HepG2 (cell line): ENCODE measurements around the gene NINJ2. TPM values are rescaled to one million over a fixed set of nuclear protein-coding genes. Genes with fewer than 3 reads are reported as not detected.

Experiments
- ARID4A ChIP-seq: sonication (generic); formaldehyde crosslinking; IDR thresholded peaks from 2 replicates; pipeline ENCODE4 v1.5.0; 2020; ENCODE audit warnings: mild to moderate bottlenecking, missing genetic modification reagents, borderline replicate concordance
- ATF7-NPFF ChIP-seq: sonication (generic); formaldehyde crosslinking; IDR thresholded peaks from 2 replicates; pipeline ENCODE4 v1.8.1; 2023; ENCODE audit warnings: mild to moderate bottlenecking, low read depth, missing genetic modification reagents, moderate library complexity
- BHLHE40 ChIP-seq: IDR thresholded peaks from 2 replicates; pipeline ENCODE4 v1.6.1; 2011; ENCODE audit warnings: low read length, improper control_type of control experiment
- CENPX ChIP-seq: sonication (generic); formaldehyde crosslinking; IDR thresholded peaks from 2 replicates; pipeline ENCODE4 v1.9.0; 2021; ENCODE audit warnings: mild to moderate bottlenecking, missing genetic modification reagents, moderate library complexity
- ESRRA ChIP-seq: sonication (generic); formaldehyde crosslinking; IDR thresholded peaks from 2 replicates; pipeline ENCODE4 v1.5.1; 2020; ENCODE audit warnings: mild to moderate bottlenecking, low read depth, missing genetic modification reagents
- HDAC2 ChIP-seq: sonication (generic); formaldehyde crosslinking; IDR thresholded peaks from 2 replicates; pipeline ENCODE4 v1.4.0; 2020; ENCODE audit warnings: missing genetic modification reagents
- HIVEP1 ChIP-seq: sonication (generic); formaldehyde crosslinking; IDR thresholded peaks from 2 replicates; pipeline ENCODE4 v1.4.0; 2020; ENCODE audit warnings: mild to moderate bottlenecking, missing genetic modification reagents
- HNF1B ChIP-seq: sonication (generic); formaldehyde crosslinking; IDR thresholded peaks from 2 replicates; pipeline ENCODE4 v1.5.1; 2020; ENCODE audit warnings: mild to moderate bottlenecking, moderate library complexity, missing genetic modification reagents
- HNRNPUL1 ChIP-seq: fragments of 200-400 bp; formaldehyde crosslinking; IDR thresholded peaks from 2 replicates; pipeline ENCODE4 v1.6.1; 2017; ENCODE audit warnings: low read depth, mild to moderate bottlenecking, low read length, moderate library complexity
- KDM3A ChIP-seq: IDR thresholded peaks from 2 replicates; pipeline ENCODE4 v1.6.1; 2018; ENCODE audit warnings: low read depth, missing compliant biosample characterization
- MAF1 ChIP-seq: sonication (generic); formaldehyde crosslinking; IDR thresholded peaks from 2 replicates; pipeline ENCODE4 v1.5.0; 2020; ENCODE audit warnings: missing genetic modification reagents, borderline replicate concordance
- NR2F6 ChIP-seq, 2 experiments: IDR thresholded peaks; 2 replicates each; pipeline ENCODE4 v1.6.1; 2016; ENCODE audit warnings: antibody characterized with exemption in 1 of 2, mild to moderate bottlenecking in 1 of 2
- SOX5 ChIP-seq: IDR thresholded peaks from 2 replicates; pipeline ENCODE4 v1.6.1; 2016; ENCODE audit warnings: borderline replicate concordance
- TBX2 ChIP-seq: sonication (generic); formaldehyde crosslinking; IDR thresholded peaks from 2 replicates; pipeline ENCODE4 v1.5.0; 2020; ENCODE audit warnings: missing genetic modification reagents, mild to moderate bottlenecking, borderline replicate concordance
- TEAD3 ChIP-seq: optimal IDR thresholded peaks from 2 replicates; pipeline ENCODE3; 2016; ENCODE audit warnings: borderline replicate concordance
- ZFP90 ChIP-seq: sonication (generic); formaldehyde crosslinking; IDR thresholded peaks from 2 replicates; pipeline ENCODE4 v1.8.0; 2022; ENCODE audit warnings: missing genetic modification reagents, mild to moderate bottlenecking, inconsistent platforms, borderline replicate concordance
- ZNF160 ChIP-seq: sonication (generic); formaldehyde crosslinking; IDR thresholded peaks from 2 replicates; pipeline ENCODE4 v1.8.0; 2022; ENCODE audit warnings: mild to moderate bottlenecking, inconsistent platforms, missing genetic modification reagents
- ZNF350 ChIP-seq: sonication (generic); formaldehyde crosslinking; IDR thresholded peaks from 2 replicates; pipeline ENCODE4 v1.4.0; 2020; ENCODE audit warnings: mild to moderate bottlenecking, low read depth, missing genetic modification reagents, borderline replicate concordance
- ZNF546 ChIP-seq: sonication (generic); formaldehyde crosslinking; conservative IDR thresholded peaks from 2 replicates; pipeline ENCODE4 v1.8.1; 2023; ENCODE audit warnings: mild to moderate bottlenecking, missing genetic modification reagents
- ZNF572 ChIP-seq: sonication (generic); formaldehyde crosslinking; IDR thresholded peaks from 2 replicates; pipeline ENCODE4 v1.5.1; 2020; ENCODE audit warnings: mild to moderate bottlenecking, missing genetic modification reagents
- ZNF580 ChIP-seq: IDR thresholded peaks from 2 replicates; pipeline ENCODE4 v1.6.1; 2016; ENCODE audit warnings: low read depth, borderline replicate concordance
- ZNF672 ChIP-seq: sonication (generic); formaldehyde crosslinking; IDR thresholded peaks from 2 replicates; pipeline ENCODE4 v1.8.1; 2022; ENCODE audit warnings: missing genetic modification reagents
- ZSCAN25 ChIP-seq: sonication (generic); formaldehyde crosslinking; IDR thresholded peaks from 2 replicates; pipeline ENCODE4 v1.8.0; 2022; ENCODE audit warnings: mild to moderate bottlenecking, missing genetic modification reagents
- ZSCAN31 ChIP-seq: sonication (generic); formaldehyde crosslinking; IDR thresholded peaks from 2 replicates; pipeline ENCODE4 v1.5.0; 2020; ENCODE audit warnings: low read depth, mild to moderate bottlenecking, missing genetic modification reagents
- polyA plus RNA-seq, 8 experiments: library from polyadenylated mRNA; depleted of rRNA in 3 of 8; stranded (reverse) in 7 of 8; unstranded in 1 of 8; fragments of >200 nt; fragmentation: Illumina TruSeq in 4 of 8; extraction: Trizol in 4 of 8; gene quantifications; 2 replicates each; pipeline versions ENCODE4 v1.2.1 to v1.2.3, GENCODE V29; 2011 to 2016; ENCODE audit warnings: low read depth in 4 of 8, missing spikeins in 1 of 8, mixed read lengths in 1 of 8; ENCODE audit not compliant: insufficient read depth in 1 of 8
- total RNA-seq, 5 experiments: library from RNA; depleted of rRNA; stranded (reverse); fragments of >200 nt; fragmentation: Illumina TruSeq; extraction: Trizol; gene quantifications; 2 replicates each; pipeline ENCODE4 v1.2.3, GENCODE V29; 2016; ENCODE audit warnings: low read depth in 1 of 5
- TF ChIP-seq, protein P1 (sequence below): IDR thresholded peaks from 2 replicates; pipeline ENCODE4 v1.6.1; 2016; ENCODE audit warnings: missing genetic modification reagents, missing compliant biosample characterization

The NINJ2 gene
- total and polyA plus RNA-seq, 2 of the 13 experiments (the other 11 are each of a cell fraction or from before 2014, with no cell fraction given) = 0.62 to 3.8 TPM

DNA sequence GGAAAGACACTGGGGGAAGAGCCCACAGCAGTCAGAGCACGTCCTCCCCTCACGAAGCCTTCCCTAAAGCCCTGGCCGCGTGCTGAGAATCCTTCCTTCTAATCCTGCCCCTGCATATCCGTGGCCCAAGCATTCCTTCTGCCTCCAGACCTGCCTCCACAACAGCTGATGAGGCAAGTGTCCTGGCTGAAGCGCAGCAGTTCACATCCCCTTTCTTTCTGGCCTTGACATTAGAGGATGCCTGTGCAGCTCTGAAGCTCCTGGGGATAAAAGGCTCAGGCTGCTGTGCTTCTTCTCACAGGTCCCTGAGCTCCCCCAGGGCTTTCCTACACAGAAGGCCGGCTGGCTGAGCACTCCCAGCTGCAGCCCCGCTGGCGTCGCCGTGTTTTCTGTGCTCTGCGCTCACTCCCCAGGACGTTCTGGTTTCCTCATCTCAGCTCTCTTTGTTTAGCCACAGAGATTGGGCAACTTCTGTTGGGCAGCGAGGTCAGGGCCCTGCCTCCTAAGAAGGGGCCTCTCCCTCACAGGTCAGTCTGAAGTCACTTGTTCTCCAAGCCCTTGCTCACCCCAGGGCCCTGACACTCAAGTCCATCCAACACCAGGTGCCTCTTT lies 45.8 kb downstream of the NINJ2 start (continued):
- TF ChIP-seq ARID4A (CRISPR knock-in tag) (peak; percentile 38; the same call in 1 of the 2 replicates), TBX2 (CRISPR knock-in tag) (peak; percentile 85), SOX5 (CRISPR knock-in tag) (peak; percentile 78; the same call in 1 of the 2 replicates), BHLHE40 (no peak), ZNF672 (CRISPR knock-in tag) (no peak), HNF1B (CRISPR knock-in tag) (peak; percentile 81), ZNF350 (CRISPR knock-in tag) (peak; percentile 60; the same call in 1 of the 2 replicates), ZNF580 (peak; percentile 75; the same call in 1 of the 2 replicates), MAF1 (no peak), ZNF160 (CRISPR knock-in tag) (no peak), ZNF572 (CRISPR knock-in tag) (no peak), NR2F6 (IDR thresholded peaks at IDR 0.05) (peak; percentile 90), NR2F6 (CRISPR knock-in tag; IDR thresholded peaks at IDR 0.05) (peak; percentile 94), TEAD3 (CRISPR knock-in tag) (peak; percentile 63), ESRRA (CRISPR knock-in tag) (no peak), ATF7-NPFF (CRISPR knock-in tag) (no peak), HIVEP1 (0 out of 2 replicates have a peak, but pooled peaks have one; percentile 40), HNRNPUL1 (no peak), CENPX (CRISPR knock-in tag) (no peak), ZSCAN31 (CRISPR knock-in tag) (peak; percentile 23; the same call in 1 of the 2 replicates), KDM3A (CRISPR knock-in tag) (peak; percentile 84), ZFP90 (CRISPR knock-in tag) (no peak), ZSCAN25 (CRISPR knock-in tag) (0 out of 2 replicates have a peak, but pooled peaks have one; percentile 78), HDAC2 (peak; percentile 95), ZNF546 (no peak)
- TF ChIP-seq, protein P1, sequence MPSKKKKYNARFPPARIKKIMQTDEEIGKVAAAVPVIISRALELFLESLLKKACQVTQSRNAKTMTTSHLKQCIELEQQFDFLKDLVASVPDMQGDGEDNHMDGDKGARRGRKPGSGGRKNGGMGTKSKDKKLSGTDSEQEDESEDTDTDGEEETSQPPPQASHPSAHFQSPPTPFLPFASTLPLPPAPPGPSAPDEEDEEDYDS (CRISPR knock-in tag) = peak; percentile 55; the same call in 1 of the 2 replicates
